Cardiac fibroblast (primary cell): Measurements from ENCODE around the gene NPPC.

Source experiments
- DNase-seq, 2 donors: peaks; one replicate each; pipeline versions ENCODE4 v3.0.0 to v3.0.0-alpha.2; 2010; ENCODE audit warnings: low read depth in 2 of 2
- H3K4me3 ChIP-seq, 2 donors: replicated peaks in 1 of 2; 1 replicate in 1 of 2; 2 replicates in 1 of 2; pipeline ENCODE4 v1.5.1; 2011; ENCODE audit warnings: low read depth in 2 of 2, low read length in 2 of 2, mild to moderate bottlenecking in 2 of 2, moderate library complexity in 1 of 2
- CTCF ChIP-seq: IDR thresholded peaks from one replicate; pipeline ENCODE4 v1.5.1; 2011; ENCODE audit warnings: low read depth, mild to moderate bottlenecking, low read length, inconsistent platforms

NPPC gene

GRCh38 chr2:231926761-231927565 lies 767 bp upstream of the NPPC start:
- no peak for TF ChIP-seq CTCF
- peak in 1 of 2 donors; percentile 12 for DNase-seq
- H3K4me3 ChIP-seq, result peak overlapping the region in 1 of 2 donors; percentile 5

DNA sequence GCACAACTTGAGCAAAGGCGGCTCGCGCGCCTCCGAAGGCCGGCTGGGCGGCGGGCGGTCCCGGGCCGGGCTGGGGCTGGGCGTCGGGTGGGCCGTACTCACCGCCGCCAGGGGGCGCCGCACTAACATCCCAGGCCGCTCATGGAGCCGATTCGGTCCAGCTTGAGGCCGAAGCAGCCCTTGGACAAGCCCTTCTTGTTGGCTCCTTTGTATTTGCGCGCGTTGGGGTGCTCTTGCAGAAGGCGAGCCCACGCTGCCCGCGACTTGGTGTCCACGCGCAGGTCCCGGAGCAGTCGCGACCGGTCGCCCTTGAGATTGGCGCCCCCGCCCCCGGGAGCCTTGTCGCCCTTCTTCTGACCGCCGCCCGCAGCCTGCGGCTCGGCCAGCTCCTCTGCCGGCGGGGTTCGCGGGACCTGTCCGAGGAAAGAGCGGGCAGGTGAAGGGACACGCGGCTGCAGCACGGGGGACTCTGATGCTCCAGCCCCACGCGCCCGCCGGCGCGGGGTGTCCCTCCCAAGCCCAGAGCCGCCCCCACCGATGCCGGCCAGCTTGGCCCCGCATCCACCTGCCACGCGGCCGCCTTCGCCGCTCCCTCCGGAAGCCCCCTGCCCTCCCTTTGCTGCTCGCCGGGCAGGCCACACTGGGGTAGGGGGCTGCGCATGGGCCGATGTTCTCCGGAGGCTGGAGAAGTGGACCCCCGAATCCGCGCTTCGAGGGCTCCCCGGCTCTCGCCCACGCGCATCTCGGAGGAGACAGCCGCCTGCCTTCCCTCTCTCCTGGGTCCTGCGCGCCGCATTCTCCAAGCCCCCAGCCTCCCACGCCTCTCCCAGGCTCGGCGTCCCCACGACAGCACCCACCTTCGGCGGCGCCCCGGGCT lies 655 bp downstream of the NPPC start:
- peak; percentile 62 for TF ChIP-seq CTCF
- peak; percentile 88 to 91 for DNase-seq
- peak overlapping the region; percentile 23 to 47 for H3K4me3 ChIP-seq

GRCh38 chr2:231924889-231925275 lies 1.3 kb downstream of the NPPC start:
- DNase-seq, result no peak
- TF ChIP-seq CTCF, result no peak
- H3K4me3 ChIP-seq, result no peak overlapping the region

DNA sequence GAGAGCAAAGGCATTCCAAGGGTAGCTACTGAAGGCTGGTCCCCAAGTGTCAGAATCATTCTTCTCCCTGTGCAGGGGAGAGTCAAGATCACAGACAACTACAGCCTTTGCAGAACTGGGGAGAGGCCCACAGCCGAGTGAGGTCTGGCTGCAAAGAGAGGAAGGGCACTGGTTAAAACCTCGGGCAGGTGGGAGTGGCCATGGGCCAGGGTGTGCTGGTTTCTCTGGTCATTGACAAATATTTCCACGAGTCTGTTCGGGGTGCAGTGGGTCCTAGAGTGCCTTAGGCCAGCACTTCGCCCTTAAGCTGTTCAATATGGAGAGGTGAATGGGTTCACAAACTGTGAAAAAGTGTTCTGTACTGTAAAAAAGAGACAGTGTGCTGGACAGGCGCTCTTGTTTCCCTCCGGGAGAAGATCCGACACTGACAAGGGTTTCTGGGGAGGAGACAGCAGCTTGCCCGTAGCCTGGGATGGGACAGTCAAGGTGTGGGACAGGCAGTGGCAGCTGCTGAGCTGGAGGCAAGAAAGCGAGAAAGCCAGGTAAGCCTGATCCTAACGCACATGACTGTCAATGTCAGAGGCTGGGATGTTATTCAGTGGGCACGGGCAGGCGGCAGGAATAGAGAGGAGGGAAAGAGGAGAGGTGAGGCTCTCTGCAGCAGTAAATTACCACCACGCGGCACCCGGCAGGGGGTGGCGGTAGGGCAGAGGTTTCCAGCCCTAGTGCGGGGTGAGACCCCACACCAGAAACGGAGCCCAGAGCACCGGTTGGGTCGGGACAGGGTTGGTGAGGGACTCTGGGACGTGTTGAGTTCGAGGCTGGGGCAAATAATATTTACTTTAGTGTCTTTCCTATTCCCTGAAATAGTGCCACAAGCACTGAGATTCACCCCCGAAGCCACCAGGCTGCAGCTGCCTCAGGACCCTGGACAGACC lies 2.0 kb downstream of the NPPC start:
- H3K4me3 ChIP-seq, result no peak overlapping the region
- TF ChIP-seq CTCF, result no peak
- DNase-seq, result no peak

GRCh38 chr2:231923010-231923344 lies 3.2 kb downstream of the NPPC start:
- DNase-seq, result no peak
- no peak overlapping the region for H3K4me3 ChIP-seq
- TF ChIP-seq CTCF, result no peak

- no peak overlapping the region for H3K4me3 ChIP-seq
- no peak for DNase-seq
- no peak for TF ChIP-seq CTCF
Observed at GRCh38 chr2:231922311-231923009, 3.7 kb downstream of the NPPC start.
